Fibroblast of gingiva (primary cell): ENCODE results near the gene TRPV6.

Experiments used
- DNase-seq: peaks from one replicate; pipeline ENCODE4 v3.0.0-alpha.2; 2011; ENCODE audit warnings: low read depth

The TRPV6 gene

DNA sequence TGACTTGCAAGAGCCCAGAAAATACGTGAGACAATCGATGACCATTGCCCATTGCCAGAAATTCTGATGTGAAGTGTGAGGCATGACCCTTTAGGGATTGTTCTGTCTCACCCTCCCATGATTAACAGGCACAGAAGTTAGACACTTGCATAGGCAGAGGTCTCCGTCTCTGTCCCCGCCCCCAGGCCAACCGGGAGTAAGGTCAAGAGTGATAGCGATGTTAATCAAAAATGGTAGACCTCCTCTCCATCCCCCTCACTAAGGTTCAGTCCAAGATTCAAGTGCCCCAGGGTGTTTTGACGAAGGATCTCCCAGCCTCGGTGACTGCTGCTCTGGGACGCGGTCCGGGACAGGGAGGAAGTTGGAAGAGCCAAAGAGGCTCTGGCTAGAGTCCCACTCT, 22.7 kb upstream of the TRPV6 start:
- no peak for DNase-seq

DNA sequence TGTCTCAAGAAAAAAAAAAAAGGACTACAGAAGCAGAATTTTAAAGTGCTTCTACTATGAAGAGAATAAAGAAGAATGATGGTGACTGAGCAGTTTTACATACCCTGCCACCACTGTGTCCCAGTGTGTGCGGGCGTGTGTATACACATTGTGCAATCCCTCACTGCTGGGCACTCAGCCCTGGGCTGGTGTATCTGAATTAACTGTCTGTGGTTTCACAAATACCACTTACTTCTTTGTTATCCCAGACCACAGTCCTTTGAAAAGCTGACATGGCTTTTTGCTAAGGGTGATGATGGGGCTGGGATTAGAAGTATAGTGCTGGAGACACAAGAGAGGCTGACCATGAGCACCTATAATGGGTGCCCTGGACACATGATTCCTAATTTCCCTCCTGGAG, 21.1 kb upstream of the TRPV6 start:
- DNase-seq: no peak

DNA sequence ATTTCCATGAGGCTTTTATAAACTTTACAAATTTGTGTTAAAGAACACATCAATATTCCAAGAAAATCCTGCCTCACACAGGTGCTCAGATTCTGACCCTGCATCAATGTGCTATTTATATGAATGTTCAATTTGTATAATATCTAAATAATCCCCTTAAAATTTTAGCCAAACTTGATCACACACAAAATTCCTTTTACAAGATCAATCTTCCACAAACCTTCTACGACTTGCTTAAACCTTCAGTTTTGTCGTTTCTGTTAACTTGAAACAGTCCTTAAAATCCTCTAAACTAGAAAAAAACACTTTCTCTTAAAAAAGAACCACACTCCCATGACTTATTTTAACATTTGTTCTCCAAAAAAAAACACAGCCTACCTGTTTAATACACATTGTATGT, 20.2 kb upstream of the TRPV6 start:
- no peak for DNase-seq

DNA sequence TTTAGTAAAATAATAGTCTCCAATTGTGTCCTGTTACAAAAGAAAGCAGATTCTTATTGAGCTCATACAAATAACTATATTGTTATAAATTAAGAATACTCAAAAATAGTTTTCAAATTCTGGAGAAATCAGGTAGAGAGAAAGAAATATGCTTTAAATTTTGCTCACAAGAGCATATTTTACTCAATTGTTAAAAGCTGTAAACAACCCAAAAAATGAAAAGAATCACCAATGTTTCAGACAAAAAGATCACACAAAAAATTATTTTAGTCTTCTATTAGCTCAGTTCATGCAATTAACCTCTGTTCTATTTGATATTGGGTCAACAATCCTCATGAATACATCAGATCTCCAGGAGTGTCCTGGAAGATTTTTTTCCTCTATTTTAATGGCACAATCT, 18.6 kb upstream of the TRPV6 start:
- DNase-seq: no peak

DNA sequence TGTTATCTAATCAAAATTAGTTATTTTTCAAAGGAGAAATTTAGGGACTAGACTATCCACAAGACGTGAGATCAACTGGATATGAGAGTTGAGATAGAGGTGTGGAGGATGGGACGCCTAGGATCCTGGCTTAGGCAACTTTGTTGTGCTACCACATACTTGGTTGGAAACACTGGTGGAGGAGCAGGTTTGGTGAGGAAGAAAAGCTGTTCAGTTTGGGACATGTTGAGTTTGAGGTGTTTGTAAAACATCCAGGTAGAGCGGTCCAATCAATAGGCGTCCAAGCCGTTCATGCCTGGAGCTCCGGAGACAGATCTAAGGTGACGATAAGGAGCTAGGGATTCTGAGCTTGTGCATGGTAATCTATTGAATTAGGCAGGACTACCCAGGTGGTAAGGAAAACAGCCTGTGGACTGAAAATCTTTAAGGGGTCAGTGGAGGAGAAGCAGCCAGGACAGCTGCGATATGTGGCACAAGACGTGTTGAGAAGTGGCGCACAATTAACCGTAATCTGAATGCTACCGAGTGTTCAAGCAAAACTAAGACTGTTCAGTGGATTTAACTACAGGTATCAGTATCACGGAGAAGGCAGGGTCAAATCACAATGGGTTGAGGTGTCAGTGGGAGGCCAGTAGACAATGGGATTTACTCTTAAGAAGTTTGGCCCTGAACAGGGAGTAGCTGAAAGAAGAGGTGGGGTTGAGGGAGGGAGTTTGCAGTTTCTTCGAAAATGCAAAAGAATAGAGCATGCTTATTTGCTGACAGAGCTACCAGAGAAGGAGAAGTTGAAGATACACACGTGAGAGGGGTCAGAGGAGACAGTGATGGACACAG, 16.1 kb upstream of the TRPV6 start:
- no peak for DNase-seq

DNA sequence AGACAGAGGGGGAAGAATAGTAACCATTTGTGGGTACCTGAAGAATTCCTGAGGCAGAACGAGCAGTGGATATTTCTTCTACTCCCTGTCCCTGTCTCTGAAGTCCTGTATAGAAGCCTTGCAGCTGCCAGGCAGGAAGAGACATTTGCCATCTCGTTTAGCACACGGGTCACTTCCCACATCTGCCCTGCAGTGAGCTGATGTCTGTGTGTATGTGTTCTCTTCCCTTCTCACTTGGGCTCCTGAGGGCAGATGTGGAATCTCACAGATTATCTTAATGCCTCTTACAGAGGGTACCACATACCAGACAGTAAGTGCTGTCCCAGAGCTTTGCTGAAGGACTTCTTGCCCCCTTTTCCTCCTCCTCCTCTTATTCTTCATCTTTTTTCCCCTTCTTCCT, 14.1 kb upstream of the TRPV6 start:
- DNase-seq: no peak

DNA sequence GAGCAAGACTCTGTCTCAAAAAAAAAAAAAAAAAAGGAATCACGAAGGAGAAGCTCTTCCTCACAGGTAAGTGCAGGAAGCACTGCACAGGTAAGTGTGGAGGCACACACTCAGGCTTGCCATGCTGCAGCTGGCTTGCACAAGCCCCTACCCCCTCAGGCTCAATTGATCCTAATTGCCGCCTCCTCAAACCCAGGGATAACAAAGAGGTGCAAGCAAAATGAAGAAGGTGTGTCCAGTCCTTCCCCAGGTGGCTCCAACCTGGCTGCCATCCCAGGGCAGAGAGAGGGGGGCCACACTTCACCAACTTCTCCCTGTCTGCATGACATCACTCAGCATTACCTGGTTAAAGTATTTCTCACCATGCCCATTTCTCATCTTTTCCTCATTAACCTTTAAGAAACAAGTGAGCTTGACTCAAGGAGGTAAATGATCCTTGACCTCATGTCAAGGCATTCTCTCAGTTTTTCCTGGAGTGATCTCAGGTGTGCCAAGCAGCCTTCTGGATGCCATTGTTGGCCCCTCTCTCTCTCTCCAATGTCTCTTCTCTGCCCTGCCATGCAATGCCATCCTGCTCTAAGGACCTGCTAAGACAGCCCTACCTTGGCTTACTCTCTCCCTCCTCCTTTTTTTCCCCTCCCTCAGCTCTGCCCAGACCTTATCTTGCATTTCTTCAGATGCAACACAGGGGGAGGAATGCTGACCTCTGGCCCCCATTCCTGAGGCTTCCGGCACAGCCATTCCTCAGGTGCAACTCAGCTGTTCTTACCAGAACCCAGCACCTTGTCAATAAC, 13.0 kb upstream of the TRPV6 start:
- DNase-seq: no peak

DNA sequence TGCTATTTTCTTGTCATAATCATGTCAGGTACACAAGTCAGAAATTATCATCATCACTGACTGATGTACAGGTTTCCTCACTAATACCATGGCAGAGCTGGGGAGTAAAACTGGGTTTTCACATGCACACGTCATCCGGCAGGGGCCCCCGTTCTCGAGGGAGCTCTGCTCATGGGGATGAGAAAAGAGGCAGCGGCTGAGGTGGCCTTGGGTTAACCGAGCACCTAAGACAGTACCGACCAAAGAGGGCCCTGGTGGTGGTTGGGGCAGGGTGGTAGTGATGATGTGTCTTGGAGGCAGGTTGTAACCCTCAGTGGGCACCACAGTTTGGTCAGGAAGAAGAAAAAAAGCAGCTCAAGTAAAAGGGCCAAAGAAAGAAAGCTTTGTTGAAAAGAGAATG, 12.1 kb upstream of the TRPV6 start:
- DNase-seq: no peak

DNA sequence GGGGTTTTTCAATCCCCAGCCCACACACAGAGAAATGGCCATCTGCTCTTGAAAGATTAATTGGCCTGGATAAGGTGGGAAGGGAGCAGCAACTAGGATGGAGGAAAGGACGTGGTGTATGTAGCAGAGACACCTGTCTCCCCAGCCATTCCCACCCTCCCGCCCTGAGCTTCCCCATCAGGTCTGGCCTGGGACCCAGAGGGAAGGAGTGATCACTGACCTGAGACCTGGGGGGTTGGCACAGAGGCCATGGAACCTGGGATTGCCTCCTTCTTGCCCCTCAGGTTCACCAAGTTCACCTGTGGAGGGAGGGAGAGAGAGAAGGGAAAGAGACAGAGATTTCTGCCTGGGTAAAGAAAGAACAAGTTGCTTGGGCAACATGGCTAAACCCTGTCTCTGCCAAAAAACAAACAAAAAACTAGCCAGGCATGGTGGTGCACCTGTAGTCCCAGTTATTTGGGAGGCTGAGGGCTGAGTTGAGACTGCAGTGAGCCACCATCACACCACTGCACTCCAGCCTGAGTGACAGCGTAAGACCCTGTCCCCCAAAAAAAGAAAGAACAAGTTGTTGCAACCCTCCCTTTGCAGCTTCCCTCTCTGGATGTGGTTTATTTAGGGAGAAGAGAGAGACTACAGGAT, 11.3 kb upstream of the TRPV6 start:
- no peak for DNase-seq

DNA sequence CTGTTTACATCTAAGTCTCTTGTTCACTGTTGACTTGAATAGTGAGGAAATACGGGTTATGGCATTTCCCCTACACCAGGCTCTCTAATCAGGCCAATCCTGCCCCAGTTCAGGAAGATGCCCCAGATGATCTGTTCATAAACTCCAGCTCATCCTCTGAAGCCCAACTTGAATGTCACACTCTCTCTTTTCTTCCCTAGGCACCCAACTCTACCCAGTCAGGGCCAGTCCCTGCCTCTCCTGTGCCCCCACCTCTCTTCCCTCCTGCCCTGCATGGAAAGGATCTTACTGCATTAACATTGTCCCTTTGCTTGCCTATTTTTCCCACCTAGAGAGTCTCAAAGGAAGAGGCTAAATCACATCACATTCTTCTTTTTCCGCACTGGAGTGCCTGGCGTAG, 10.6 kb upstream of the TRPV6 start:
- no peak for DNase-seq

DNA sequence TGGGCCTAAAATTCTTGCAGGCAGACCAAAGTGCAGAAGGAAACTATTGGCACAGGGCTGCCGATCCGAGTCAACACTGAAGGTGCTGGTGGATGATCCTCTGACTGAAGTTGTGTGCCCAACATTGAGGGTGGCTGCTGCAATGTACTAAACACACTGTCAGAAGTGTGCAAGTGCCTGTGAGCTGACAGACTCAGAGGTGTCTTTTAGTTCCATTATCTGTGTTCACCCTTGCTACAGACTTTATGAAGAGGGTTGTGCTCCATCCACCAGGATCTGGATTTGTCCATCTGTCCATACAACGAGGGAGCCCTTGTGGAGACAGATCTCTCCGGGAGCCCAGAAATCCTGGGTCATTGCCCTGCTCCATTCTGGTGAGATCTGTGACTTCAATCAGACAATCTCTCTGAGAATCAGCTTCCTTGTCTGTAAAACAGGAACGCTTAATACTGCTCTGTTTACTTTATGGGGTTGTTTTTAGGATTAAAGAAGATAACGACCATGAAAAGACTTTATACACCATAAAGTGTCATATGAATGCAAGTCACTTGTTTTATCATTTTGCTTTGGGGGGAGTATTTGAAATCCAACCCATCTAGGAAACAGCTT, 9.5 kb upstream of the TRPV6 start:
- DNase-seq: no peak

DNA sequence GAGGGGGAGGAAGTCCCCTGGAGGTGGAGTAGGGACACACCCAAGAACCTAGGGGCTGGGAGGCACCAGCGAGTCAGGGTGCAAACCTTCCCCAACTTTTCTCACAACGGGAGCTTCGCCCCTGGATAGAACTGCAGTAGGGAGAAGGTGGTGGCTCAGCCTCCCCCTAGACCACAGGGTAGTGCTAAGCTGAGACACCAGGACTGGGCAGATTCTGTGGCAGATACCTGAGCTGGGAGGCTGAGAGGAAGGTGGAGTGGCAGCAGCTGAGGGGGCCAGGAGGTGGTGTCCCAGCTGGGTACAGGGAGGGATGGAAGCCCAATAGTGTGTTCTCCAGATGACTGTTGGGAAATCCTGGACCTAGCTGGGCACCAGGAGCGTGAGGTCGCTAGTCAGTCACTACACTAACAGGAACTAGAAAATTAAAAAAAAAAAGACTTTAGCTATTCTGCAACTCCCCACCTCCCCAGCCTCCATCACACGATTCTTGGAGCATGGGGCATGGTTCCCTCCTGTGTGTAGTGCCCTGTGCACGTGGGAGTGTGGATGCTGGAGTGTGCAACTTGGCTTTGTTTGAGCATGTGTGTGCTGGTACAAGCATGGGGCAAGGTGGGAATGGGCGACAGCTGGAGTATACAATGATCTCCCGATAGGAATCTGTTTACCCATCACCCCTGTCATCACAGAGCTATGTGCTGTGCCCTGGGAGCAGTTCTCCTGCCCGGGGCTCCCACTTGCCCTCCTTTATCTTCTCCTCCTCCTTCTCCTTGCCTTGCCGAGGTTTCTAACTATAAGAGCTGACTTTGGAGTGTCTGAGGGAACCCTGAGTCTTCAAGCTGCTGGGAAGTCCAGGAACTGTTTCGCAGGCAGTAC, 8.8 kb upstream of the TRPV6 start:
- DNase-seq: no peak

DNA sequence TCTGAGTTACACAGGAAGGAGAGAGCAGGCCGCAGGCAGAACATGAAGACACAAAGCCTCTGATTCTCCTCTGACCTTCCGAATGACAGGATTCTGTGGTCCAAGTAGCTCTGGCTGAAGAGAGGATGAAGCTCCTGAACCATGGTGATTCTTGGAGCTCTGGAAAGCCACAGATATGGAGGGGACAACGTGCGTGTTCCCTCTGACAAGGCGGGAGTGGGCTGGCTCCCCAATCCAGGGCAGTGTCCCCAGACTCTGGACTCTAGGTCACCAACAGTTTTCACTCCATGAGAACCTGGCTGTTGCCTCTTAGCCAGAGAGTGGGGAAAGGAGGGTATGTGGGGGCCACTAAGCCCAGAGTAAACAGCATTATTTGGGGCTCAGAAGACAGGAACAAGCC, 7.4 kb upstream of the TRPV6 start:
- DNase-seq: no peak

DNA sequence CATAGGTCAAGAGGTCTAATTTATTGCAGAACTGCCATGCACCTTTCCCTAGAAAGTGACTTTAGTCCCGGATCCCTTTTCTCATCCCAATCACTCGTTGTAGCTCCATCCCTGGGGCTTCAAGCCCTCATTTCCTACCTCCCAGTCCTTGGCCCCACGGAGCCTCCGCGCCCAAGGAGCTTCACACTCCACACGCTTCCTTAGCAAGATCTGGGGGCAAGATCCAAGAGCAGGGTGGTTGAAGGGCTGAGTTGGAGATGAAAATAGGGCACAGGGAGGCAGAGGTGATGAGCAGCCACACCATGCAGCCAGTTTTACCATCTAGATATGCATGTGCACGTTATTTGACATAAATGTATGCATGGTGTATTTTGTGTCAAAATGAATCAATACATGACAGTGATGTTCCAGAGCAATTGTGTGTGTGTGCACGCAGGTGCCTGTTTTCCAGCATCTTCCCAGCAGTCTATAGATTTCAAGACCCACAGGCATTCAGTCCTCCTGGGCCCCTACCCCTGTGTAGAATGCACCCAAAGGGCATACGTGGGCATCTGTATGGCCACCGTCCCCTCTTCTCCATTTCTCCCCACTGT, 6.0 kb upstream of the TRPV6 start:
- DNase-seq: no peak

DNA sequence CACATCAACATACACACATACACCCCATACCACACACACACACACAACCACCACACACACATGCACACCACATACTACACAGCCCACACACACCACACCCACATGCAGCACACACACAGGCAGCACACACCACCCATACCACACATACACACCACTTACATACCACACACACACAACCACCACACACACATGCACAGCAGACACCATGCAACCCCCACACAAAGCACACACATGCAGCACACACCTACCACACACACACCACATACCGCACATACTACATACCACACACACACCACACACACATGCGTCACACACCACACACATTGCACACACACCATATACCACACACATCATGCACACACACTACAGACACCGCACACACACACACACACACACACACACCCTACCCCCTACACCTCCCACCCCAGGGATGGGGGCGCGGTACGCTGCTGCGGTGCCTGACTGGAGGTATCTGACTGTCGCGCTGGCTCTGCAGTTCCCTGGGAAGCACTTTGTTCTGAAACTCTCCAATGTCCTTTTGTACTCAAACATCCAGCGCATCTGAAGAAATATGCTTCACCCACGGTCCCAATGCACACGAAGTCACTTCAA, 5.4 kb upstream of the TRPV6 start:
- DNase-seq: no peak

DNA sequence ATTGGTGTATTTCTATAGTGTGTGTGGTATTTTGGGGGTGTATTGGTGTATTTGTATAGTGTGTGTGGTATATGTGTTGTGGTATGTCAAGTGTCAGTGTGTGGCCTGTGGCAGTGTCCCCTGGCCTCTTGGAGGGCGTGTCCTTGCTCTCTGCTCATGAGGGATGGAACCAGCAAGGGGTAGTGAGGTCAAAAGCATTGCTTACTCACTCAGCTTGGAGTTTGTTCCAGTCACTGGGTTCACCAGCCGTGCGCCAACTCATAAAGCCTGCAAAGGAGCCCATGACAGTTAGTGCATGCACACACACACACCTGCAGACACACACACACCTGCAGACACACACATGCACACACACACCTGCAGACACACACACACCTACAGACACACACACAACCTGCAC, 4.3 kb upstream of the TRPV6 start:
- DNase-seq: no peak

DNA sequence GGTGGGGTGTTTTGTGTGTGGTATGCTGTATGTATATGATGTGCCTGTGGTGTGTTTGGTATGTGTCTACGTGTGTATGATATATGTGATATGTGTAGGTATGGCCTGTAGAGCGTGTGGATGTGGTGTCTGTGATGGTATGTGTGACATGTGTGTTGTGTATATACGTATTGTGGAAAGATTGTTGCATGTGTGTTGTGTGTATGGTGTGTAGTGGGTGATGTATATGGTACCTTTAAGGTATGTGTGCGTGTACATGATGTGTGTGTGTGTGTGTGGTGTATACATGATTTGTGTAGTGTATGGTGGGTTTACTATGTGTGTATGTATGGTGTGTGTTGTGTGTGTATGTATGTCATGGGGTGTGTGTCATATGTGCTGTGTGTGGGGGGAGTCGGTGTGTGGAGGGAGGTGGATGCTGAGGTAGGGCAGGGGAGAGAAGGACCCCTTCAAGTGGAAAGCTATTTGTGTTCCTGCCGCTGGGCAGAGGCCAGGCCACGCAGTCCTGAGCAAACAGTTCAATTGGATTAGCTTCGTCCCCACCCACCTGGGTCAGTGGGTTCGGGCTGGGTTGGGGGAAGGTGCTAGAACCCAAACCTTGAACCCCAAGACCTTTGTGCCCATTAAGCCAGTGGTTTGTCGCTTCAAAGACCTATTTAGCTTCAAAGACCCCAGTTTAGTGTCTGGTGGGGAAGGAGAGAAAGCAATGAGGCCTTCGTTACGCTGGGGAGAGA, 1.9 kb upstream of the TRPV6 start:
- no peak for DNase-seq

DNA sequence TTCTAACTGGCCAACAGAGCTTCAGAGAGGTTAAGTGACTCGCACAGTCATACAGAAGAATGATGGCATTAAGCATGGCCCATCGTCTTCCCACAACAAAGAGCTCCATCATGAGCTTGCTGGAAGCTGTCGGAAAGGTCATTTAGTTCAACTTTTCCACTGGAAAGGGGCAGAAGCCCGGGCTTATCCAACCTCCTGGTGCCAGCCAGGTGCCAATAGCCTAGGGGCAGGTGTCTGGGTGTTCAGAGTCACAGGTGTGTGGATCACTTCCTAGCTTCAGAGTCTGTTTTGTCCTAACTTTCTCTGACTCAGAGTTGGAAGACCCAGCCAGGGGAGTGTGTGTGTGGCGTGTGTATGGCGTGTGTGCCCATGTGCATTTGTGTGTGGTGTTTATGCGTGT, 1.3 kb upstream of the TRPV6 start:
- no peak for DNase-seq

DNA sequence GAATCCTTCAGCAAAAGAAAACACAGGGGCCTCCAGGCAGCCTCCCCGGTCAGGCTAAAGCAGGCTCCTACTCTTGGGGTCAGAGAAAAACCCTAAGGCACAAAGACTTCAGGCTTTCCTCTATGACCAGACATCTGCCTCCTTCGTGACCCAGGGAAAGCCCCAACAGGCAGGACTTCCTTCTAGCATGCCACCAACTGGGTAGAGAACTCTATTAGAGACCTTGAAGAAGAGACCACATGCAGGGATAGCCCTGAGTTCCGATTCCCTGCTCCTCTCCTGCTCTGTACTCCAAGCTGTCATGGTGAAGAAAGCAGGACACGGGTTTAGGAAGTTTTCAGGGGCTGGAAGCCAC, 1.3 kb downstream of the TRPV6 start:
- DNase-seq: no peak

DNA sequence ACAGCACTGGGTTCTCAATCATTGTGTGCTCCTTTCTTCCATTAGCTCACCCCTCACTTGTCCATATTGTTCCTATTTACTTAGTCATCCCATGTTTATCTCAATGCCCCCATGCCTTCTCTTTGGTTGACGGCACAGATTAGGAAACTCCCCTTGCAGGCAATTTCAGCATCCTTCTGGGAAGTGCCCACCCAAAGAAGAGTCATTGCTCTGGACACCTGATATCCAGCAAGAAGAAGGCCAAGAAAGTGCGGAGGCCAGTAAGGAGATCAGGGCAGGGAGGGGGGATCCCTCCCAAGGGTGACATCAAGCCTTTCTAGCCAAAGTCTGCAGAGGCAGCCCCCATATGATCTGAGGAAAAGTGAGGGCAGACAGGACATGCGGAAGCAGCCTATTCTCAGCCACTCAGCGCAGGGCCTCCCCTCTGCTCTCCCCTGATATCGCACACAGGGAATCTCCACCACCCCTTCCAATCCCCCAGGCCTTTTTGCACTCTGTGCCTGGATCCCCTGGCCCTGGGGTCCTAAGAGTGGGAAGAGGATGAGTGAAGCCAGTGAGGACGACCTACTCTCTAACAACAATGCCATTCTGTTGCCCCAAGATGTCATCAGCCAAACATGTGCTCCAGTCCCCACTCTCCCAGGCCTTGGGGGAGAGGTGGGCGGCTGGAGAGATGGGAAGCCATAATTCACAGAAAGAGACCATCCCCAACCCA, 1.8 kb downstream of the TRPV6 start:
- DNase-seq: no peak
